ENCODE measurements around the gene WDR35. TPM values are rescaled to one million over a fixed set of nuclear protein-coding genes. Genes with fewer than 3 reads are reported as not detected.

WDR35 gene
- total RNA-seq, 1 experiment from 2014 or later: 17.5 TPM

GRCh38 chr2:19990416-19990728 is 467 bp upstream of the WDR35 start:
- H3K27ac Mint-ChIP-seq (ENCODE audit: low read depth, unreplicated experiment): peak overlapping the region; percentile 77
- TSS peak; percentile 70 for BruUV-seq (replicated peaks)
- H3K36me3 Mint-ChIP-seq (ENCODE audit: insufficient read depth, unreplicated experiment): peaks cover 24% of the 10 kb centered on the region
- peaks cover 26% of the 10 kb centered on the region for H3K4me1 Mint-ChIP-seq (ENCODE audit: insufficient read depth, unreplicated experiment)
- POLR2A ChIA-PET: interaction anchor here (0.6 to 2.9 kb wide), 17 partner anchors 10 to 1709 kb away, joined by 3 to 33 read pairs (median 5); partner anchors contain the start of gene LAPTM4A
- peak overlapping the region; percentile 95 for H3K4me3 Mint-ChIP-seq (ENCODE audit: unreplicated experiment)
- intact Hi-C loops (cut with micrococcal nuclease): loop anchor here (5.0 kb wide), 1 partner anchor 88 kb away; the partner anchor contains the start of gene TTC32
- H3K9me3 Mint-ChIP-seq (ENCODE audit: unreplicated experiment): no peaks in the 10 kb centered on the region
- CTCF ChIA-PET: interaction anchor here (2.2 kb wide), 1 partner anchor 24 kb away, joined by 10 read pairs; no protein-coding TSS in a partner anchor
- H3K27me3 Mint-ChIP-seq (ENCODE audit: insufficient read depth, unreplicated experiment): no peaks in the 10 kb centered on the region
- TF ChIP-seq CTCF (IDR thresholded peaks at IDR 0.05; ENCODE audit: unreplicated experiment): no peak
- DNase-seq (ENCODE audit: unreplicated experiment): no peak

- Mint-ChIP-seq H3K27me3 (ENCODE audit: insufficient read depth, unreplicated experiment) (no peaks in the 10 kb centered on the region), H3K27ac (ENCODE audit: low read depth, unreplicated experiment) (peak overlapping the region; percentile 77), H3K9me3 (ENCODE audit: unreplicated experiment) (no peaks in the 10 kb centered on the region), H3K36me3 (ENCODE audit: insufficient read depth, unreplicated experiment) (peaks cover 26% of the 10 kb centered on the region), H3K4me1 (ENCODE audit: insufficient read depth, unreplicated experiment) (peaks cover 26% of the 10 kb centered on the region), H3K4me3 (ENCODE audit: unreplicated experiment) (peak overlapping the region; percentile 95)
- DNase-seq (ENCODE audit: unreplicated experiment): no peak
- ChIA-PET POLR2A (interaction anchor here (0.5 to 2.9 kb wide), 26 partner anchors 13 to 1317 kb away, joined by 3 to 33 read pairs (median 4); partner anchors contain the start of gene LAPTM4A), CTCF (interaction anchor here (2.0 to 2.2 kb wide), 2 partner anchors 25 to 105 kb away, joined by 6 to 10 read pairs; no protein-coding TSS in a partner anchor)
- no TSS peak for BruUV-seq (replicated peaks)
- intact Hi-C loops (cut with micrococcal nuclease): no loop called here
- TF ChIP-seq CTCF (IDR thresholded peaks at IDR 0.05; ENCODE audit: unreplicated experiment): no peak
These were observed 601 bp downstream of the WDR35 start for GRCh38 chr2:19989342-19989666.

GRCh38 chr2:19988600-19988999 is 1.3 kb downstream of the WDR35 start:
- peak overlapping the region; percentile 77 for H3K27ac Mint-ChIP-seq (ENCODE audit: low read depth, unreplicated experiment)
- intact Hi-C loops (cut with micrococcal nuclease): loop anchor here (1.0 kb wide), 1 partner anchor 23 kb away; no protein-coding TSS in a partner anchor
- TSS peak; percentile 32 for BruUV-seq (replicated peaks)

GRCh38 chr2:19987936-19988335 is 2.0 kb downstream of the WDR35 start:
- CTCF ChIA-PET: interaction anchor here (0.7 to 2.0 kb wide), 2 partner anchors 107 to 340 kb away, joined by 3 to 6 read pairs; no protein-coding TSS in a partner anchor
- peaks cover 30% of the 10 kb centered on the region for H3K4me1 Mint-ChIP-seq (ENCODE audit: insufficient read depth, unreplicated experiment)
- DNase-seq (ENCODE audit: unreplicated experiment): no peak
- no peaks in the 10 kb centered on the region for H3K27me3 Mint-ChIP-seq (ENCODE audit: insufficient read depth, unreplicated experiment)
- POLR2A ChIA-PET: interaction anchor here (0.6 to 2.9 kb wide), 7 partner anchors 9 to 650 kb away, joined by 3 to 33 read pairs (median 5); partner anchors contain the start of gene LAPTM4A
- H3K36me3 Mint-ChIP-seq (ENCODE audit: insufficient read depth, unreplicated experiment): peaks cover 31% of the 10 kb centered on the region
- intact Hi-C loops (cut with micrococcal nuclease): loop anchor here (1.0 kb wide), 1 partner anchor 23 kb away; no protein-coding TSS in a partner anchor
- peak overlapping the region; percentile 95 for H3K4me3 Mint-ChIP-seq (ENCODE audit: unreplicated experiment)
- no TSS peak for BruUV-seq (replicated peaks)
- TF ChIP-seq CTCF (IDR thresholded peaks at IDR 0.05; ENCODE audit: unreplicated experiment): no peak
- no peaks in the 10 kb centered on the region for H3K9me3 Mint-ChIP-seq (ENCODE audit: unreplicated experiment)
- H3K27ac Mint-ChIP-seq (ENCODE audit: low read depth, unreplicated experiment): no peak overlapping the region

More at GRCh38 chr2:19988600-19988999, 1.3 kb downstream of the WDR35 start:
- TF ChIP-seq CTCF (IDR thresholded peaks at IDR 0.05; ENCODE audit: unreplicated experiment): no peak
- Mint-ChIP-seq H3K4me1 (ENCODE audit: insufficient read depth, unreplicated experiment) (peaks cover 26% of the 10 kb centered on the region), H3K36me3 (ENCODE audit: insufficient read depth, unreplicated experiment) (peaks cover 31% of the 10 kb centered on the region), H3K9me3 (ENCODE audit: unreplicated experiment) (no peaks in the 10 kb centered on the region), H3K4me3 (ENCODE audit: unreplicated experiment) (peak overlapping the region; percentile 95), H3K27me3 (ENCODE audit: insufficient read depth, unreplicated experiment) (no peaks in the 10 kb centered on the region)
- ChIA-PET CTCF (interaction anchor here (2.0 to 2.2 kb wide), 2 partner anchors 26 to 106 kb away, joined by 6 to 10 read pairs; no protein-coding TSS in a partner anchor), POLR2A (interaction anchor here (0.5 to 2.9 kb wide), 16 partner anchors 10 to 1317 kb away, joined by 3 to 33 read pairs (median 4); partner anchors contain the start of gene LAPTM4A)
- no peak for DNase-seq (ENCODE audit: unreplicated experiment)

All from MCF 10A (cell line).